H1 (cell line): Measurements from ENCODE around the gene CSNK1A1.

Experiments
- EZH2 ChIP-seq: fragments of 200-600 bp; sonication (generic); IDR thresholded peaks from 2 replicates; pipeline ENCODE4 v1.7.1; 2012; ENCODE audit warnings: low read depth, mild to moderate bottlenecking, moderate library complexity, low read length, inconsistent platforms; ENCODE audit not compliant: severe bottlenecking
- POLR2A ChIP-seq, 2 experiments: IDR thresholded peaks; 1 replicate in 1 of 2; 2 replicates in 1 of 2; pipeline ENCODE4 v1.6.1; 2011; ENCODE audit warnings: low read depth in 2 of 2, low read length in 2 of 2, mild to moderate bottlenecking in 2 of 2; ENCODE audit errors: control extremely low read depth in 1 of 2
- POLR2AphosphoS5 ChIP-seq: IDR thresholded peaks from 2 replicates; pipeline ENCODE4 v1.6.1; 2011; ENCODE audit warnings: low read depth, low read length
- TAF1 ChIP-seq: IDR thresholded peaks from 2 replicates; pipeline ENCODE4 v1.6.1; 2011; ENCODE audit warnings: mild to moderate bottlenecking, low read depth, low read length
- TCF12 ChIP-seq: IDR thresholded peaks from 2 replicates; pipeline ENCODE4 v1.6.1; 2011; ENCODE audit warnings: low read depth, mild to moderate bottlenecking, low read length
- TF ChIP-seq, protein P1 (sequence below): IDR thresholded peaks from 2 replicates; pipeline ENCODE4 v1.6.1; 2011; ENCODE audit warnings: low read length, improper control_type of control experiment
- TF ChIP-seq, protein P2 (sequence below), 3 experiments: IDR thresholded peaks; 1 replicate in 2 of 3; 2 replicates in 1 of 3; pipeline versions ENCODE4 v1.5.1 to v1.6.1; 2011; ENCODE audit warnings: low read length in 3 of 3, mild to moderate bottlenecking in 3 of 3, inconsistent platforms in 2 of 3, low read depth in 1 of 3, moderate library complexity in 1 of 3; ENCODE audit not compliant: insufficient read depth in 1 of 3; ENCODE audit errors: control extremely low read depth in 1 of 3

DNA sequence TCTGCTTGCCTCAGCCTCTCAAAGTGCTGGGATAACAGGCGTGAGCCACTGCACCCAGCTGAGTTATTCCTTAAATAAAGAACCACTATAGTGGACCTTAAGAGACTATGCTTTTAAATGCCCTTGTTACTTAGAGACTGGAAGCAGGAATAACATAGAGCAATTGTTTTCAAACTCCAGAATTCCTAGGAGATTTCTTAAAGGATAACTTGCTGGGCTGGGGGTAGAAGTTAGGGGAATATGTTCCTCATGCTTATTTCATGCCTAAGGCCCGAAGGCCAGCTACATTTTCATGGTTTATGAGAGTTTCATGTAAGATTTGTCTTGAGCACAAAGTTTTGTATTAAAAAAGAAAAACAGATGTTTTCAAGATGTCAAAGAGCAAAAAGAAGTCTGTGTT is 48.2 kb downstream of the CSNK1A1 start:
- TF ChIP-seq, protein P1, sequence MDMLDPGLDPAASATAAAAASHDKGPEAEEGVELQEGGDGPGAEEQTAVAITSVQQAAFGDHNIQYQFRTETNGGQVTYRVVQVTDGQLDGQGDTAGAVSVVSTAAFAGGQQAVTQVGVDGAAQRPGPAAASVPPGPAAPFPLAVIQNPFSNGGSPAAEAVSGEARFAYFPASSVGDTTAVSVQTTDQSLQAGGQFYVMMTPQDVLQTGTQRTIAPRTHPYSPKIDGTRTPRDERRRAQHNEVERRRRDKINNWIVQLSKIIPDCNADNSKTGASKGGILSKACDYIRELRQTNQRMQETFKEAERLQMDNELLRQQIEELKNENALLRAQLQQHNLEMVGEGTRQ = no peak
- TF ChIP-seq, protein P2, sequence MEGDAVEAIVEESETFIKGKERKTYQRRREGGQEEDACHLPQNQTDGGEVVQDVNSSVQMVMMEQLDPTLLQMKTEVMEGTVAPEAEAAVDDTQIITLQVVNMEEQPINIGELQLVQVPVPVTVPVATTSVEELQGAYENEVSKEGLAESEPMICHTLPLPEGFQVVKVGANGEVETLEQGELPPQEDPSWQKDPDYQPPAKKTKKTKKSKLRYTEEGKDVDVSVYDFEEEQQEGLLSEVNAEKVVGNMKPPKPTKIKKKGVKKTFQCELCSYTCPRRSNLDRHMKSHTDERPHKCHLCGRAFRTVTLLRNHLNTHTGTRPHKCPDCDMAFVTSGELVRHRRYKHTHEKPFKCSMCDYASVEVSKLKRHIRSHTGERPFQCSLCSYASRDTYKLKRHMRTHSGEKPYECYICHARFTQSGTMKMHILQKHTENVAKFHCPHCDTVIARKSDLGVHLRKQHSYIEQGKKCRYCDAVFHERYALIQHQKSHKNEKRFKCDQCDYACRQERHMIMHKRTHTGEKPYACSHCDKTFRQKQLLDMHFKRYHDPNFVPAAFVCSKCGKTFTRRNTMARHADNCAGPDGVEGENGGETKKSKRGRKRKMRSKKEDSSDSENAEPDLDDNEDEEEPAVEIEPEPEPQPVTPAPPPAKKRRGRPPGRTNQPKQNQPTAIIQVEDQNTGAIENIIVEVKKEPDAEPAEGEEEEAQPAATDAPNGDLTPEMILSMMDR (IDR thresholded peaks at IDR 0.05; ENCODE audit: control extremely low read depth in 1 of 3, insufficient read depth in 1 of 3, low read depth in 1 of 3, low read length in 3 of 3) = no peak
- TF ChIP-seq TCF12 = no peak
- no peak for TF ChIP-seq POLR2A (IDR thresholded peaks at IDR 0.05; ENCODE audit: control extremely low read depth in 1 of 2, low read depth in 2 of 2, low read length in 2 of 2)
- TF ChIP-seq EZH2 = no peak
- TF ChIP-seq POLR2AphosphoS5 = no peak
- TF ChIP-seq TAF1 = no peak
